HepG2 (cell line): Measurements from ENCODE around the gene SRRM3. TPM values are rescaled to one million over a fixed set of nuclear protein-coding genes. Genes with fewer than 3 reads are reported as not detected.

Source experiments
- DMAP1 ChIP-seq: IDR thresholded peaks from 2 replicates; pipeline ENCODE4 v1.6.1; 2016
- HOXA3 ChIP-seq: sonication (generic); formaldehyde crosslinking; IDR thresholded peaks from 2 replicates; pipeline ENCODE4 v1.5.0; 2020; ENCODE audit warnings: missing genetic modification reagents
- MED13 ChIP-seq: sonication (generic); formaldehyde crosslinking; IDR thresholded peaks from 2 replicates; pipeline ENCODE4 v1.5.0; 2020; ENCODE audit warnings: missing genetic modification reagents
- NBN ChIP-seq: fragments of 450-650 bp; conservative IDR thresholded peaks from 2 replicates; pipeline ENCODE4 v1.6.1; 2017
- REL ChIP-seq: sonication (generic); formaldehyde crosslinking; conservative IDR thresholded peaks from 2 replicates; pipeline ENCODE4 v1.8.0; 2022; ENCODE audit warnings: mild to moderate bottlenecking, missing genetic modification reagents, moderate library complexity
- SMAD1 ChIP-seq: sonication (generic); formaldehyde crosslinking; IDR thresholded peaks from 2 replicates; pipeline ENCODE4 v1.4.0; 2020; ENCODE audit warnings: missing genetic modification reagents, low read depth, mild to moderate bottlenecking, borderline replicate concordance
- SNRNP70 ChIP-seq: fragments of 200-400 bp; formaldehyde crosslinking; IDR thresholded peaks from 2 replicates; pipeline ENCODE4 v1.6.1; 2017; ENCODE audit warnings: mild to moderate bottlenecking, low read depth, low read length, moderate library complexity
- SP1 ChIP-seq, 2 experiments: fragments of 450-650 bp in 1 of 2; sonication (generic) in 1 of 2; formaldehyde crosslinking in 1 of 2; IDR thresholded peaks; 2 replicates each; pipeline versions ENCODE4 v1.4.0 to v1.6.1; 2016 to 2020; ENCODE audit warnings: missing genetic modification reagents in 1 of 2
- SRSF1 ChIP-seq: fragments of 200-400 bp; formaldehyde crosslinking; optimal IDR thresholded peaks from 2 replicates; pipeline ENCODE3; 2017; ENCODE audit warnings: mild to moderate bottlenecking, low read depth, low read length, moderate library complexity
- ZBTB20 ChIP-seq: sonication (generic); formaldehyde crosslinking; IDR thresholded peaks from 2 replicates; pipeline ENCODE4 v1.8.1; 2023; ENCODE audit warnings: missing genetic modification reagents, low read depth, mild to moderate bottlenecking, borderline replicate concordance
- ZFYVE20 ChIP-seq: sonication (generic); formaldehyde crosslinking; IDR thresholded peaks from 2 replicates; pipeline ENCODE4 v1.8.0; 2023; ENCODE audit warnings: low read depth, mild to moderate bottlenecking, moderate library complexity, missing genetic modification reagents, borderline replicate concordance
- ZNF121 ChIP-seq: sonication (generic); formaldehyde crosslinking; IDR thresholded peaks from 2 replicates; pipeline ENCODE4 v1.5.0; 2020; ENCODE audit warnings: mild to moderate bottlenecking, missing genetic modification reagents
- ZNF256 ChIP-seq: sonication (generic); formaldehyde crosslinking; conservative IDR thresholded peaks from 2 replicates; pipeline ENCODE4 v1.4.0; 2020; ENCODE audit warnings: missing genetic modification reagents
- ZNF572 ChIP-seq: sonication (generic); formaldehyde crosslinking; IDR thresholded peaks from 2 replicates; pipeline ENCODE4 v1.5.1; 2020; ENCODE audit warnings: mild to moderate bottlenecking, missing genetic modification reagents
- ZNF839 ChIP-seq: sonication (generic); formaldehyde crosslinking; IDR thresholded peaks from 2 replicates; pipeline ENCODE4 v1.4.0; 2020; ENCODE audit warnings: missing genetic modification reagents, mild to moderate bottlenecking, borderline replicate concordance
- ZSCAN25 ChIP-seq: sonication (generic); formaldehyde crosslinking; IDR thresholded peaks from 2 replicates; pipeline ENCODE4 v1.8.0; 2022; ENCODE audit warnings: mild to moderate bottlenecking, missing genetic modification reagents
- ZSCAN30 ChIP-seq: sonication (generic); formaldehyde crosslinking; IDR thresholded peaks from 2 replicates; pipeline ENCODE4 v1.5.0; 2020; ENCODE audit warnings: mild to moderate bottlenecking, missing genetic modification reagents
- polyA plus RNA-seq, 8 experiments: library from polyadenylated mRNA; depleted of rRNA in 3 of 8; stranded (reverse) in 7 of 8; unstranded in 1 of 8; fragments of >200 nt; fragmentation: Illumina TruSeq in 4 of 8; extraction: Trizol in 4 of 8; gene quantifications; 2 replicates each; pipeline versions ENCODE4 v1.2.1 to v1.2.3, GENCODE V29; 2011 to 2016; ENCODE audit warnings: low read depth in 4 of 8, missing spikeins in 1 of 8, mixed read lengths in 1 of 8; ENCODE audit not compliant: insufficient read depth in 1 of 8
- total RNA-seq, 5 experiments: library from RNA; depleted of rRNA; stranded (reverse); fragments of >200 nt; fragmentation: Illumina TruSeq; extraction: Trizol; gene quantifications; 2 replicates each; pipeline ENCODE4 v1.2.3, GENCODE V29; 2016; ENCODE audit warnings: low read depth in 1 of 5
- TF ChIP-seq, protein P1 (sequence below): sonication (generic); formaldehyde crosslinking; IDR thresholded peaks from 2 replicates; pipeline ENCODE4 v1.4.0; 2020; ENCODE audit warnings: missing genetic modification reagents
- TF ChIP-seq, protein P2 (sequence below): sonication (generic); formaldehyde crosslinking; IDR thresholded peaks from 2 replicates; pipeline ENCODE4 v1.4.0; 2020; ENCODE audit warnings: missing genetic modification reagents
- TF ChIP-seq, protein P3 (sequence below): sonication (generic); formaldehyde crosslinking; IDR thresholded peaks from 2 replicates; pipeline ENCODE4 v1.5.0; 2020; ENCODE audit warnings: missing genetic modification reagents

SRRM3 gene
- total and polyA plus RNA-seq, 2 of the 13 experiments (the other 11 are each of a cell fraction or from before 2014, with no cell fraction given) = 0.13 to 0.54 TPM

DNA sequence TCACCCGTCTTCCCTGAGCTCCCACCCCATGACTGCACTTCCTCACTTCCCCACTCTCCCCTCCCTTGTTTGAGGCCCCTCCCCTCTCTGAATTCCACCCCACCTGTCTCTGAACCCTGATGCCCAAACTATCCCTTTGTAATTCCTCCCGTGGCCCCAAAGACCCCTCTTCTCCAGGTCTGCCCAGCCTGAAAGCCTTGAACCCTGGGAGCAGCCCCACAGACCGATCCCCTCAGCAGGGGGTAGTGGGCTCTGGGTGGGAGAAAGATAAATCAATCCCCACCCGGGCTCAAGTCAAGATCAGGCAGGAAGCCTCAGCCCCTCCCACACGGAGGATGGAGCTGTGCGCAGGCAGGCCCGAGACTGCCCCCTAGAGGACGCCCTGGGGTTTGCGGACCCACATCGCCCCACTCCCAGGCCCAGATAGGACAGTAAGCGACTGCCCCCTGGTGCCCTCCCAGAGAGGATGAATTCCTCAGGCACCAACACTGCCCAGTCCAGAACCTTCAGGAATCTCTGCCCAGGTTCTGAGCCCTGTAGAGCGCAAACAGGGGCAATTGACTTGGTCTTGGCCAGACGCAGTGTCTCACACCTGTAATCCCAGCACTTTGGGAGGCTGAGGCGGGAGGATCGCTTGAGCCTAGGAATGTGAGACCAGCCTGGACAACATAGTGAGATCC lies 112.5 kb downstream of the SRRM3 start (continued):
- TF ChIP-seq, protein P1, sequence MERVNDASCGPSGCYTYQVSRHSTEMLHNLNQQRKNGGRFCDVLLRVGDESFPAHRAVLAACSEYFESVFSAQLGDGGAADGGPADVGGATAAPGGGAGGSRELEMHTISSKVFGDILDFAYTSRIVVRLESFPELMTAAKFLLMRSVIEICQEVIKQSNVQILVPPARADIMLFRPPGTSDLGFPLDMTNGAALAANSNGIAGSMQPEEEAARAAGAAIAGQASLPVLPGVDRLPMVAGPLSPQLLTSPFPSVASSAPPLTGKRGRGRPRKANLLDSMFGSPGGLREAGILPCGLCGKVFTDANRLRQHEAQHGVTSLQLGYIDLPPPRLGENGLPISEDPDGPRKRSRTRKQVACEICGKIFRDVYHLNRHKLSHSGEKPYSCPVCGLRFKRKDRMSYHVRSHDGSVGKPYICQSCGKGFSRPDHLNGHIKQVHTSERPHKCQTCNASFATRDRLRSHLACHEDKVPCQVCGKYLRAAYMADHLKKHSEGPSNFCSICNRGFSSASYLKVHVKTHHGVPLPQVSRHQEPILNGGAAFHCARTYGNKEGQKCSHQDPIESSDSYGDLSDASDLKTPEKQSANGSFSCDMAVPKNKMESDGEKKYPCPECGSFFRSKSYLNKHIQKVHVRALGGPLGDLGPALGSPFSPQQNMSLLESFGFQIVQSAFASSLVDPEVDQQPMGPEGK (CRISPR knock-in tag) = peak; percentile 87
- 0 out of 2 replicates have a peak, but pooled peaks have one; percentile 38 for TF ChIP-seq ZNF256 (CRISPR knock-in tag)
- TF ChIP-seq, protein P2, sequence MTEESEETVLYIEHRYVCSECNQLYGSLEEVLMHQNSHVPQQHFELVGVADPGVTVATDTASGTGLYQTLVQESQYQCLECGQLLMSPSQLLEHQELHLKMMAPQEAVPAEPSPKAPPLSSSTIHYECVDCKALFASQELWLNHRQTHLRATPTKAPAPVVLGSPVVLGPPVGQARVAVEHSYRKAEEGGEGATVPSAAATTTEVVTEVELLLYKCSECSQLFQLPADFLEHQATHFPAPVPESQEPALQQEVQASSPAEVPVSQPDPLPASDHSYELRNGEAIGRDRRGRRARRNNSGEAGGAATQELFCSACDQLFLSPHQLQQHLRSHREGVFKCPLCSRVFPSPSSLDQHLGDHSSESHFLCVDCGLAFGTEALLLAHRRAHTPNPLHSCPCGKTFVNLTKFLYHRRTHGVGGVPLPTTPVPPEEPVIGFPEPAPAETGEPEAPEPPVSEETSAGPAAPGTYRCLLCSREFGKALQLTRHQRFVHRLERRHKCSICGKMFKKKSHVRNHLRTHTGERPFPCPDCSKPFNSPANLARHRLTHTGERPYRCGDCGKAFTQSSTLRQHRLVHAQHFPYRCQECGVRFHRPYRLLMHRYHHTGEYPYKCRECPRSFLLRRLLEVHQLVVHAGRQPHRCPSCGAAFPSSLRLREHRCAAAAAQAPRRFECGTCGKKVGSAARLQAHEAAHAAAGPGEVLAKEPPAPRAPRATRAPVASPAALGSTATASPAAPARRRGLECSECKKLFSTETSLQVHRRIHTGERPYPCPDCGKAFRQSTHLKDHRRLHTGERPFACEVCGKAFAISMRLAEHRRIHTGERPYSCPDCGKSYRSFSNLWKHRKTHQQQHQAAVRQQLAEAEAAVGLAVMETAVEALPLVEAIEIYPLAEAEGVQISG (CRISPR knock-in tag) = peak; percentile 89
- 0 out of 2 replicates have a peak, but pooled peaks have one; percentile 32 for TF ChIP-seq ZNF572
- TF ChIP-seq SNRNP70 = no peak
- TF ChIP-seq ZNF121 = peak; percentile 99
- TF ChIP-seq DMAP1 = no peak
- TF ChIP-seq ZNF839 (CRISPR knock-in tag) = peak; percentile 55; the same call in 1 of the 2 replicates
- no peak for TF ChIP-seq REL
- TF ChIP-seq ZSCAN30 = no peak
- TF ChIP-seq HOXA3 (CRISPR knock-in tag) = peak; percentile 51; the same call in 1 of the 2 replicates
- TF ChIP-seq SMAD1 = 0 out of 2 replicates have a peak, but pooled peaks have one; percentile 23
- TF ChIP-seq NBN = no peak
- TF ChIP-seq, protein P3, sequence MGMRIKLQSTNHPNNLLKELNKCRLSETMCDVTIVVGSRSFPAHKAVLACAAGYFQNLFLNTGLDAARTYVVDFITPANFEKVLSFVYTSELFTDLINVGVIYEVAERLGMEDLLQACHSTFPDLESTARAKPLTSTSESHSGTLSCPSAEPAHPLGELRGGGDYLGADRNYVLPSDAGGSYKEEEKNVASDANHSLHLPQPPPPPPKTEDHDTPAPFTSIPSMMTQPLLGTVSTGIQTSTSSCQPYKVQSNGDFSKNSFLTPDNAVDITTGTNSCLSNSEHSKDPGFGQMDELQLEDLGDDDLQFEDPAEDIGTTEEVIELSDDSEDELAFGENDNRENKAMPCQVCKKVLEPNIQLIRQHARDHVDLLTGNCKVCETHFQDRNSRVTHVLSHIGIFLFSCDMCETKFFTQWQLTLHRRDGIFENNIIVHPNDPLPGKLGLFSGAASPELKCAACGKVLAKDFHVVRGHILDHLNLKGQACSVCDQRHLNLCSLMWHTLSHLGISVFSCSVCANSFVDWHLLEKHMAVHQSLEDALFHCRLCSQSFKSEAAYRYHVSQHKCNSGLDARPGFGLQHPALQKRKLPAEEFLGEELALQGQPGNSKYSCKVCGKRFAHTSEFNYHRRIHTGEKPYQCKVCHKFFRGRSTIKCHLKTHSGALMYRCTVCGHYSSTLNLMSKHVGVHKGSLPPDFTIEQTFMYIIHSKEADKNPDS (CRISPR knock-in tag) = no peak
- no peak for TF ChIP-seq MED13 (CRISPR knock-in tag)
- TF ChIP-seq ZBTB20 (CRISPR knock-in tag) = peak; percentile 49; the same call in 1 of the 2 replicates
- peak; percentile 50; the same call in 1 of the 2 replicates for TF ChIP-seq ZSCAN25
- TF ChIP-seq ZFYVE20 (CRISPR knock-in tag) = no peak
- no peak for TF ChIP-seq SP1 (IDR thresholded peaks at IDR 0.05)
- peak; percentile 73 for TF ChIP-seq SP1 (CRISPR knock-in tag; IDR thresholded peaks at IDR 0.05)
- TF ChIP-seq SRSF1 = no peak
